ENCODE measurements around the gene FRAS1.
A peak's percentile ranks its signal among the peaks of the same experiment; 100 is the strongest.
"Not testable (repeated sequence)": the region's sequence is repeated elsewhere in the genome, so short reads cannot be mapped to it uniquely, and the experiment has no call there.

FRAS1 gene

GRCh38 chr4:78058591-78059523 lies 1.7 kb downstream of the FRAS1 start:
- peak; percentile 71 for DNase-seq (ENCODE audit: low spot score)

- DNase-seq (ENCODE audit: low spot score), result peak; percentile 95
Observed at GRCh38 chr4:78059524-78059889, 2.4 kb downstream of the FRAS1 start.

GRCh38 chr4:78059938-78060337 lies 2.8 kb downstream of the FRAS1 start:
- DNase-seq (ENCODE audit: low spot score), result no peak

GRCh38 chr4:78061939-78062570 lies 4.9 kb downstream of the FRAS1 start:
- DNase-seq (ENCODE audit: low spot score), result no peak

GRCh38 chr4:78065508-78066192 lies 8.5 kb downstream of the FRAS1 start:
- no peak for DNase-seq (ENCODE audit: low spot score)

GRCh38 chr4:78068481-78068880 lies 11.4 kb downstream of the FRAS1 start:
- no peak for DNase-seq (ENCODE audit: low spot score)

GRCh38 chr4:78069319-78069718 lies 12.2 kb downstream of the FRAS1 start:
- DNase-seq (ENCODE audit: low spot score), result no peak

GRCh38 chr4:78069859-78070258 lies 12.7 kb downstream of the FRAS1 start:
- DNase-seq (ENCODE audit: low spot score), result no peak

- no peak for DNase-seq (ENCODE audit: low spot score)
Observed at GRCh38 chr4:78070731-78071282, 13.7 kb downstream of the FRAS1 start.

- no peak for DNase-seq (ENCODE audit: low spot score)
Observed at GRCh38 chr4:78074759-78075158, 17.6 kb downstream of the FRAS1 start.

GRCh38 chr4:78075986-78076385 lies 18.9 kb downstream of the FRAS1 start:
- DNase-seq (ENCODE audit: low spot score), result no peak

- DNase-seq (ENCODE audit: low spot score), result no peak
Observed at GRCh38 chr4:78078101-78078500, 21.0 kb downstream of the FRAS1 start.

- no peak for DNase-seq (ENCODE audit: low spot score)
Observed at GRCh38 chr4:78079726-78080430, 22.8 kb downstream of the FRAS1 start.

GRCh38 chr4:78081541-78081940 lies 24.4 kb downstream of the FRAS1 start:
- DNase-seq (ENCODE audit: low spot score), result no peak

GRCh38 chr4:78083035-78083434 lies 25.9 kb downstream of the FRAS1 start:
- DNase-seq (ENCODE audit: low spot score), result no peak

GRCh38 chr4:78091534-78091933 lies 34.4 kb downstream of the FRAS1 start:
- no peak for DNase-seq (ENCODE audit: low spot score)

- not testable (repeated sequence) for DNase-seq (ENCODE audit: low spot score)
Observed at GRCh38 chr4:78092350-78092749, 35.2 kb downstream of the FRAS1 start.

- no peak for DNase-seq (ENCODE audit: low spot score)
Observed at GRCh38 chr4:78092850-78093249, 35.7 kb downstream of the FRAS1 start.

- DNase-seq (ENCODE audit: low spot score), result no peak
Observed at GRCh38 chr4:78095081-78095480, 38.0 kb downstream of the FRAS1 start.

- DNase-seq (ENCODE audit: low spot score), result no peak
Observed at GRCh38 chr4:78099058-78099457, 41.9 kb downstream of the FRAS1 start.

- DNase-seq (ENCODE audit: low spot score), result no peak
Observed at GRCh38 chr4:78100060-78100459, 42.9 kb downstream of the FRAS1 start.

- DNase-seq (ENCODE audit: low spot score), result no peak
Observed at GRCh38 chr4:78119698-78120097, 62.6 kb downstream of the FRAS1 start.
